HG02759 (cell line): ENCODE measurements around the gene TTC31.

Experiments used
- ATAC-seq: cut with Tn5 transposase; IDR thresholded peaks from one replicate; pipeline ENCODE4 v1.9.1; 2021; ENCODE audit warnings: mild to moderate bottlenecking, moderate library complexity; ENCODE audit not compliant: unreplicated experiment

The TTC31 gene

GRCh38 chr2:74503506-74504475 lies 20.9 kb downstream of the TTC31 start:
- ATAC-seq: no peak

DNA sequence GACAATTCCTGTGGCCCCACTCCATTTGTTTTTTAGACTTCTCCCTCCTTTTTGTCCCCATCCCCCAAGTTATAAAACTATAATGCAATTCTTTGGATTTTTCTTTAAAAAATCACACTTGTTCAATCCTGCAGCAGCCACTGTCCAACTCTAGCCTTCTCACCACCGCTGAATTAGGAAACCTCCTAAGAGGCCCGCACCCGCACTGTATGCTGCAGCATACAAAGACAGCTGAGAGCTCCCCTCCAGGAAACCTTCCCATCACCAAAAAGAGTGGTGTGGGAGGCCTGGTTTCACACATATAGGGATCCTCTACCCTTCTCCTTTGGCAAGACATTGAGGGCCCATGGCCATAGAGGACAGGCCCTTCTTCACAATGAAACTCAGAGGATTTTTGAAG lies 21.7 kb downstream of the TTC31 start:
- no peak for ATAC-seq

DNA sequence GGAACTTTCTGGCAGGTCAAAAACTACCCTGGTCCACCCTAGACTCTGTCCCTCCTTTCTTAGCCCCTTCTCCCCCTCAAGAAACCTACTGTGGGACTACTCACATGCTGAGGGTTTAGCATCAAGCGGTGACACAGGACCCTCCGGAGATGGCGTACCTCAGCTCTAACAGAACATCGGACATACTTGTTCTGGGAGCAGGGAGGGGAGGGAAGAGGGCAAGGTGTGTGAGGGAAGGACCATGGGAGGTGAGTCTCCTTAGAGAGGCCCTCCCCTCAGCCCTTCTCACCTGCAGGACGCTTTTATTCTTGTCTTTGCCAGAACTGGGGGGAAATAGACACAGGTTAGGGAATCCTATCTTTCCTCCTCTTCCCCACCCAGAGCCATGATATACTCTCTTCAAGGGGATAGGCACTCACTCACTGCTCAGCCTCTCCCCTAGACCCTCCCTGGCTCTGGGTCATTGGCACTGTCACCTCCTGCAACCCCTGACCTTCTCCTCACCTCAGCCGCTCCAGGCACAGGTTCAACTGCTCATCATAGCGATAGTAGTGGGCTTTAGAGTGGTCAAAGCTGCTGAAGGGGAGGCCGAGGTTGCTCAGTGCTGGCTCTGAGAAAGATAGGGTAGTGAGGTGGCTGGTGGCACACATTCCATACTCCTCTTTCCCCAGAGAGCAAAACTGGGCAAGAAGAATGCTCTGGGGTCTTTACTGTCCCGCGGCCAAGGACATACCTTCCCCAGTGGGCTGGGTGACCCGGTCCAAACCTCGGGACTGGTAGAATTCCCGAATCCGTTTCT lies 22.8 kb downstream of the TTC31 start:
- ATAC-seq: no peak

GRCh38 chr2:74507145-74507925 lies 24.5 kb downstream of the TTC31 start, which contains the start of gene PCGF1:
TSS of gene PCGF1 (minus strand) at chr2:74507695. CDS start at chr2:74507668, 27 bp downstream.
- peak; percentile 86 for ATAC-seq

GRCh38 chr2:74507926-74508520 lies 25.1 kb downstream of the TTC31 start:
- ATAC-seq: peak; percentile 11

DNA sequence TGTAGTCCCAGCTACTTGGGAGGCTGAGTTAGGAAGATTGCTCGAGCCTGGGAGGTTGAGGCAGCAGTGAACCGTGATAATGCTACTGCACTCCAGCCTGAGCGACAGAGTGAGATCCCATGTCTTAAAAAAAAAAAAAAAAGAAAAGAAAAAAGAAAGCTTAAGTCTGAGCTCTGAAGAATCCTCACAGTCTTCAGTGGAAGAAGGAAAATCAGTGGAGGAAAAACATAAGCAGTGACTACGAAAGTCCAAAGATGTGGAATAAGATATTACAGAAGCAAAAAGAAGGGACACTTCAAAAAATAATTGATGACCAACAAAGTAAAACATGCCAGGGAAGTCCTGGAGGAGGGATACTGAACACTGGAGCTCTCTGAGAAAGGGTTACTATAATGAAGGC lies 27.4 kb downstream of the TTC31 start:
- ATAC-seq: no peak

DNA sequence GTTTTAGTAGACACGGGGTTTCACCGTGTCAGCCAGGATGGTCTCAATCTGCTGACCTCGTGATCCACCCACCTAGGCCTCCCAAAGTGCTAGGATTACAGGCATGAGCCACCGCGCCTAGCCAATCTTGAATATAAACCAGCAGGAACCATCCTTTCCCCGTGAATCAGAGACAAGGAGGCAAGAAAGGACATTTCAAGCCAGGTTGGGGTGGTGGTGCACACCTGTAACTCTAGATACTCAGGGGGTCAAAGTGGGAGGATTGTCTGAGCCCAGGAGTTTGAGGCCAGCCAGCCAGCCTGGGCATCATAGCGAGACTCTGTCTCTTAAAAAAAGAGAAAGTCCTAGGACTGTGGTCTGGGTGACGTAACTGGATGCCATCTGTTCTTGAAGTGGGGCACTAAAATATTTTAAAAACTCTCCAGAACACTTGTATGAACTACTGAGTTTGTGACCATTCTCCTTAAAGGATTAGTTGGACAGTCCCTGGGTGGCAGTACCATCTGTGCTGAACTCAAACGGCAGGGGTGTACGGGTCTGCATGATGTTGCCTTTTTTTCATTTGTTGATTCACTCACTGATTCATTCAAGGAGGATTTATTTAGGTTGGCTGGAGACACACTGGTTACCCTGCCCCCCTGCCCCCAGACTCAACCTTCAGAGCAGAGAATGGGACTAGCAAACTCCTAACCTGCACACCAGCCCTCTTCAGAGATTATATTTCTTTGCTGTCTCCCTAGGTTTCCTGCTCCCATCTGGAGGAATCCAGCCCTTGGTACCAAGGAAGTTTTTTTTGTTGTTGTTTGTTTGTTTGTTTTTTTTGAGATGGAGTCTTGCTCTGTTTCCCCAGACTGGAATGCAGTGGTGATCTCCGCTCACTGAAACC lies 28.5 kb downstream of the TTC31 start:
- no peak for ATAC-seq

GRCh38 chr2:74512744-74513604 lies 30.1 kb downstream of the TTC31 start:
- no peak for ATAC-seq

DNA sequence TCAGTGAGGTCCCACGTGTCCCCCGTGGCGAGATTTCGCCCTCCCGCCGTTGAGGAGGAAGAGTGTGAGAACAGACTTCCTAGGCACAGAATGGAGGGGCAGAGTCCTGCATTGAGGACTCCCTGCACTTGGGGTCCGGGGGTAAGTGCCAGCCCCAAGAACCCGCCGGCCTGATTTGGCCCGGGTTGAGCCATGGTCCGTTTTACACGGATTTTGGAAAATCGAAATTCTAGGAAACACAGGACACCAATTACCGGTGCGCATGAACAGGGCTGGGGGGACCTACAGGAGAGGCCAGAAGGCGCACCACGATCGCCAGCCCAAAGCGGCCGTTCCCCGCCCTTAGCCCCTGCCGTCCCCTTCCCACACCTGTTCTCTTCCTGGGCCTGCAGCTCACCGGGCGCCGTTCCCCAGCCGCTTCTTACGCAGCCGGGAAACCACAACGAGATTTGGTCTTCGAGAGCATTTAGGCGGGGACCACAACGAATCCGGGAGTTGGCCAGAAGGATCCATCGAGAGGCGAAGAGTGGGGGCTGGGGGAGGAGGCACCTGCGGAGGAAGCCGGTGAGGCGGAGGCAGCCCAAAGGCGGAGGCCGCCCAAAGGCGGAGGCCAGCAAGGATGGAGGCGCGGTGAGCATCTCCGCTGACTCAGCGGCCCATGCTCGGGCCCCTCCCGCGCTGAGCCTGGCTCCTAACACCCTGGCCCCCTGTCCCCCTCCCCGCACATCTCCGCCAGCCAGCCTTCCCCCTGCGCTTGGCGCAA lies 30.9 kb downstream of the TTC31 start:
- ATAC-seq: no peak

GRCh38 chr2:74514368-74515270 lies 31.7 kb downstream of the TTC31 start, which contains the start of gene TLX2:
TSS of gene TLX2 (plus strand) at chr2:74514450. CDS start at chr2:74514807, 357 bp downstream.
- ATAC-seq: no peak

GRCh38 chr2:74515271-74515980 lies 32.5 kb downstream of the TTC31 start:
- ATAC-seq: peak; percentile 23

DNA sequence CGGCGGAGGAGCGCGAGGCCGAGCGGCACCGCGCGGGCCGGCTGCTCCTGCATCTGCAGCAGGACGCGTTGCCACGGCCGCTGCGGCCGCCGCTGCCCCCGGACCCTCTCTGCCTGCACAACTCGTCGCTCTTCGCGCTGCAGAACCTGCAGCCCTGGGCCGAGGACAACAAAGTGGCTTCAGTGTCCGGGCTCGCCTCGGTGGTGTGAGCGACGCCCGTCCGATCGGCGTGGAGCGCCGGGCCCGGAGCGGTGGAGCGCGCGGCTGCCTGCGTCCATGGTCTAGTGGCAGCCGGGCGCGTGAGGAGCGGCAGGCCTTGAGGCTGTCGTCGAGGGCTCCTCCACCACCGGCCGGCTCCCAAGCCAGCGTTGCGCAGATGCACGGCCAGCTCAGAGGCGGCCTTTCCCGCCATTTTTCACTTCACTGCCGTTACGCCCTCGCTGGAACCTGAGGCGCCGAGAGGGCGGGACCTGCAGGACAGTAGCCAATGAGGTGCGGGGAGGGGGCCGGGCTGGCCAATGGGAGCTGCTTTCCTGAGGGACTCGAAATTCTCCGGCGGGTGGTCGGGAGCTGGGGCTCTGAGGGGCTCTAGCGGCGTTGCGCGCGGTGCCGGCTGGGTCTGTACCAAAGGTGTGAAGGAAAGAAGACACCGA lies 33.2 kb downstream of the TTC31 start:
- peak; percentile 74 for ATAC-seq

GRCh38 chr2:74516650-74517049 lies 33.8 kb downstream of the TTC31 start:
- ATAC-seq: no peak

- ATAC-seq: no peak
These were observed 39.6 kb downstream of the TTC31 start for GRCh38 chr2:74522516-74522915.

- ATAC-seq: no peak
These were observed 41.1 kb downstream of the TTC31 start for GRCh38 chr2:74524005-74524404.
